Retinal pigment epithelial cell (primary cell): ENCODE results near the gene NPRL2.
A peak's percentile ranks its signal among the peaks of the same experiment; 100 is the strongest.

Experiments
- DNase-seq: peaks from one replicate; pipeline ENCODE4 v3.0.0-alpha.2; 2010; ENCODE audit warnings: low read depth
- H3K4me3 ChIP-seq: 2 replicates; pipeline ENCODE4 v1.5.1; 2011; ENCODE audit warnings: mild to moderate bottlenecking, low read length, control low read depth, moderate library complexity
- TF ChIP-seq, protein P1 (sequence below): conservative IDR thresholded peaks from 2 replicates; pipeline ENCODE4 v1.5.1; 2011; ENCODE audit warnings: low read depth, low read length, control low read depth, inconsistent platforms

NPRL2 gene

GRCh38 chr3:50334339-50335075 is 16.1 kb downstream of the NPRL2 start:
- no peak overlapping the region for H3K4me3 ChIP-seq
- TF ChIP-seq, protein P1, sequence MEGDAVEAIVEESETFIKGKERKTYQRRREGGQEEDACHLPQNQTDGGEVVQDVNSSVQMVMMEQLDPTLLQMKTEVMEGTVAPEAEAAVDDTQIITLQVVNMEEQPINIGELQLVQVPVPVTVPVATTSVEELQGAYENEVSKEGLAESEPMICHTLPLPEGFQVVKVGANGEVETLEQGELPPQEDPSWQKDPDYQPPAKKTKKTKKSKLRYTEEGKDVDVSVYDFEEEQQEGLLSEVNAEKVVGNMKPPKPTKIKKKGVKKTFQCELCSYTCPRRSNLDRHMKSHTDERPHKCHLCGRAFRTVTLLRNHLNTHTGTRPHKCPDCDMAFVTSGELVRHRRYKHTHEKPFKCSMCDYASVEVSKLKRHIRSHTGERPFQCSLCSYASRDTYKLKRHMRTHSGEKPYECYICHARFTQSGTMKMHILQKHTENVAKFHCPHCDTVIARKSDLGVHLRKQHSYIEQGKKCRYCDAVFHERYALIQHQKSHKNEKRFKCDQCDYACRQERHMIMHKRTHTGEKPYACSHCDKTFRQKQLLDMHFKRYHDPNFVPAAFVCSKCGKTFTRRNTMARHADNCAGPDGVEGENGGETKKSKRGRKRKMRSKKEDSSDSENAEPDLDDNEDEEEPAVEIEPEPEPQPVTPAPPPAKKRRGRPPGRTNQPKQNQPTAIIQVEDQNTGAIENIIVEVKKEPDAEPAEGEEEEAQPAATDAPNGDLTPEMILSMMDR = no peak
- no peak for DNase-seq

DNA sequence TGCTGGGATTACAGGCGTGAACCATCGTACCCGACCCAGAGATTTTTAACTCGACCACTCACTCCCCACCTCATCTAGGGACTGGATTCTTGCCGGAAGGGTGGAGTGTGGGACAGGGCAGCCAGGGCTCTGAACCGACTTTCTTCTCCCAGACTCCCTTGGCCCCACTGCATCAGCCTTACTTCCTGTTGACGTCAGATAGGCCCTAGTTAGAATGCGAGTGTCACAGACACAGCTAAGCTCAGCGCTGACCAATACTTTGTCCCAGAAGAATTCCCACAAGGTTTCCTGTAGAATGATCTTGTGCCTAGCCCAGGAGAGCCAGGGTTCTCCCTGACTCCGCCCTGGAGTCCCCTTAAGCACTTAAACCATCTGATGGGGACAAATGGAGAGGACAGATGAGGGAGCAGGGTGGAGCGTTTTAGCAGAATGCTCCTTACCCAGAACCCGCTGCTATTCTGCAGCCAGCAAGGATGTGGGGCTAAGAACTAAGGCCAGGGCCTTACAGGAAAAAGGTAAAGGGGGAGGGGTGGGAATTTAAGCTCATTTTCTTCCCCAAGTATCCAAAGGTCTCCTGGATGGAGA is 16.7 kb downstream of the NPRL2 start:
- H3K4me3 ChIP-seq = no peak overlapping the region
- TF ChIP-seq, protein P1 = no peak
- DNase-seq = no peak

GRCh38 chr3:50331364-50331907 is 19.1 kb downstream of the NPRL2 start:
- no peak for DNase-seq
- TF ChIP-seq, protein P1 = no peak
- no peak overlapping the region for H3K4me3 ChIP-seq

GRCh38 chr3:50330330-50330729 is 20.2 kb downstream of the NPRL2 start:
- TF ChIP-seq, protein P1 = no peak

GRCh38 chr3:50327943-50328691 is 22.5 kb downstream of the NPRL2 start, which contains the start of gene TUSC2:
Gene TUSC2, minus strand, starts transcription at chr3:50328223. Its CDS starts 124 bp downstream, at chr3:50328099.
- TF ChIP-seq, protein P1 = no peak
- peak; percentile 80 for DNase-seq

More at GRCh38 chr3:50330330-50330729, 20.2 kb downstream of the NPRL2 start:
- no peak for DNase-seq
- H3K4me3 ChIP-seq = no peak overlapping the region

DNA sequence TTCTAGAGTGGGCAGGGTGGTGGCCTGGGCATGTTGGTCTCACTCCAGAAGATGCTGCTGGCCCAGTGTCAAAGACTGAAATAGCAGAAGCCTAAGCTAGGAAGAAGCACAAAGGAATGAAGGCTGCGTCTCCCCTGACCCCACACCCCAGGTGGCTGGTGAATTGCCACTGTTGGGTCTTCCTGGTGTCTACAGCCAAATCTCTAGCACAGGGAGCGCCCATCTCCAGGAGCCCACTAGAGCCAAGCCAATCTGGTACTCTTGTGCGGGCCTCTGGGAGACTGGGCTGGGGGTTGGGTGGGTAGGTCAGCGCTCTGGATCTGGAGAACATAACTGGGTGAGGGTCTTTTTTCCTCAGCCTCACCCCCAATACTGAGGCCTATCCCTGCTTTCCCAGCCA is 23.4 kb downstream of the NPRL2 start:
- TF ChIP-seq, protein P1 = no peak
- DNase-seq = no peak
- H3K4me3 ChIP-seq = peak overlapping the region; percentile 86

More at GRCh38 chr3:50327943-50328691, 22.5 kb downstream of the NPRL2 start, which contains the start of gene TUSC2:
- H3K4me3 ChIP-seq = peak within 1 kb of the TSS; percentile 86
